Activated CD4-positive, alpha-beta T cell treated with anti-CD3 and anti-CD28 coated beads for 48 hours (primary cell): Measurements from ENCODE around the gene WDR93.

Source experiments
- DNase-seq: peaks from one replicate; pipeline ENCODE4 v3.0.0-alpha.2; 2020

WDR93 gene

GRCh38 chr15:89662893-89663626 is 27.6 kb upstream of the WDR93 start:
- DNase-seq: no peak

GRCh38 chr15:89664441-89665350 is 25.9 kb upstream of the WDR93 start:
- no peak for DNase-seq

GRCh38 chr15:89665449-89666181 is 25.0 kb upstream of the WDR93 start:
- no peak for DNase-seq

GRCh38 chr15:89666184-89666857 is 24.3 kb upstream of the WDR93 start:
- DNase-seq: no peak

DNA sequence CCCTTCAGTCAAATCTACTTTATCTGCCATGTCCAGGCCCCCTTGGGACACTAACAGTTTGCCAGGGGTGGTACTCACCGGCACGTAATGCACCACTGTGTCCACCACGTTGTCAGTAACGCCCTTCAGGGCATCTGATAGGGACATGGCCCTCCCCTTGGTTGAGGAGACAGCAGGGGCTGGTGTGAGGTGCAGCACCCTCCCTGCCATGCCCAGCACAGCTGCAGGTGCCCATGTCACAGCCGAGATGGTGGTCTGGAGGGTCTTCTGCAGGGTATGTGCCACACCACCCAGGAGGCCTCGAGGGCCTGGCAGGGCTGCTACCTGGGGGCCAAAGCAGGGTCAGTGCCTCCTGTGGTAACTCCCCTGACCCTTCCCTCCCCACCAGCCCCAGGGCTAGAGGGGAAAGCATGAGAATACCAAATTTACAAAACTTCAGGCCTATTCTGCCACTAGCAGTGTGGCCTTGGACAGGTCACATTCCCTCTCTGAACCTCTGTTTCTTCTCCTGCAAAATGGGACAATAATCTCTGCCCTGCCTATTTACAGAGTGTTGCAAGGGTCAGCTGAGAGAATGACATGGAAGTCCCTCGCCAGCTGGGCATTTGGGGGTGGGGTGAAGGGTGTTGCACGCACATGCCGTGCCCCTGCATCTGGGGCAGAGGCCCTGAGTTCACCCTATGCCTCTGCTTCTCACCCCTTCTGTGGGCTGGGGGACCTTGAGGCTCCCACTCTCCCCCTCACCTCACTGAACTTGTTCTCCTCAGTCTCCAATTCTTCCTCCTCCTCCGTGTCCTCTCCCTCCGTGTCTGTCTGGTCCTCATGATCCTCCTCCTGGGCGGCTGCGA is 23.5 kb upstream of the WDR93 start:
- no peak for DNase-seq

DNA sequence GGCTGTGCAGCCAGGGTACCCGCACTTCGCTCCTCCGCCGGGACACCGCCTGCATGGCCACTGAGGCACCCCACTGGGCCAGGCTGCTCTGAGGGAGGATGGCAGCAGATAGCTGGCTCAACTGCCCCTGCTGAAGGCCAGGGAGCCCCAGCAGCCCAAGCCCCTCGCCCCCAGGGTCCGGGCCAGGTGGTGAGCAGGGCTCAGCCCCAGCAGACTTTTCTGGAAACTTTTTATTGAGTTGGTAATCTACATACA is 23.0 kb upstream of the WDR93 start:
- no peak for DNase-seq

DNA sequence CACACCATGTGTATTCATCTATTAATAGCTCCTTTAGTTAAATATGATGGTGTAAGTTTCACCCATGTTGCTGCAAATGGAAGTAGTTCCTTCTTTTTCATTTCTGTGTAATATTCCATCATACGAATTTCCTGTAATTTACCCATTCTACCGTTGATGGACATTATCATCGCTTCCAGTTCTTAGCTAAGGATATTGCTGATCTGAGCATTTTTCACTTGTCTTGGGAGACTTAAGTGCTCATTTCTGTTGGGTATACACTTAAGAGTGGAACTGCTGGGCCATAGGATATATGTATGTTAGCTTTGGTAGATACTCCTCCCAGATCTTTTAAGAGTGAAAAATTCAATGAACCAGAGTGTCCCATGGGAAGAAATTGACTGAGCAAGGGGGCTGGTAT is 22.4 kb upstream of the WDR93 start:
- DNase-seq: no peak

GRCh38 chr15:89669309-89669865 is 21.2 kb upstream of the WDR93 start:
- no peak for DNase-seq

GRCh38 chr15:89669941-89670340 is 20.7 kb upstream of the WDR93 start:
- no peak for DNase-seq

GRCh38 chr15:89670971-89671560 is 19.5 kb upstream of the WDR93 start:
- DNase-seq: no peak

DNA sequence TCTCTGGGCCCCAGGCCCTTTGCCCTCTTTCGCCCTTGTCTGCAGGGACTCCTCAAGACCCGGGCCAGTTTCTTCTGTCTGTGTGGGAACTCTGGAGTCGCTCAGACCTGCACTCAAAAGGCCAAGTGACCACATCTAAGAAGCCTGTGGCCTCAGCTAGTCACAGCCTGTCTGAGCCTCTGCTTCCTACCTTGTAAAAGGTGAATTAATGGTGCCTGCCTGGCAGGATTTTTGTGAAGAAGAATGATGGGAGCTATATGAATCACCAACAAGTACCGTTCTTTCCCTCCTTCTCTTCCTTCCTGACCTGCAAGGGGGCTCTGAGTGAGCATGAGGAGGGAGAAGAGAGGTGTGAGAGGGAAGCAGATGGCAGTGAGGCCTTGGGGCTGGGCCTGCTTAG is 18.9 kb upstream of the WDR93 start:
- DNase-seq: no peak

GRCh38 chr15:89672221-89673164 is 18.1 kb upstream of the WDR93 start:
- no peak for DNase-seq

DNA sequence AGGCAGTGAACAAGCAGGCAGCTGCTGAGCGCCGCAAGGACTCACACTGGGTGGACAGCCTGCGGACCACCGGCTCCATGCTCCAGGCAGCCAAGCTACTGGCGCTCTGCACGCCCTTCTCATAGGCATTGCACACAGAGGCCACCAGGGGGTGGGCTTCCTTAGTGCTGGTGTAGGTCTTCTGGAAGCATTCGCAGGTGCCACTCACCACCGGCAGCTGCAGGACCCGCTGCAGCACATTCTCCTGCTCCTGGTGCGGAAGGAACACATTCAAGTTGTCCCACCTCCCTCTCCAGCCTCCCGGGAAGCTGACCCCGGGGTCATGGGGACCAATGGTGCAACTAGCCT is 17.5 kb upstream of the WDR93 start:
- DNase-seq: peak; percentile 45

DNA sequence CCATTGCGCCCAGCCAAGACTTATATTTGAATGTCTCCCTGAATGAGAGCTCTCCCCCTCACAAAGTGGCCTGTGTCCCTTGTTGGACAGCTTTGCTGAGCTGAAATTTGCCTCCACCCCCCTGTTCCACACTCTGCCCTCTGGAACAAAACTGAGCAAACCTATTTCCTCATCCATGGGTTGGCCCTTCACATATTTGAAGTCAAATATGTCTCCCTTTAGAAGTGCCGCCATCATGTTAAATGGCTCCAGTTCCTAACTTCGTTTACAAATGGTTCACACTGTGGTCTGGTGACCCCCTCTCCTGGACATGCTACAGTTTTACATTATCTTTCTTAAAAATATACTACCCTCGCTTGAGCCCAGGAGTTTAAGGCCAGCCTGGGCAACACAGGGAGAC is 16.1 kb upstream of the WDR93 start:
- DNase-seq: no peak

- no peak for DNase-seq
Observed at GRCh38 chr15:89675606-89676005, 15.0 kb upstream of the WDR93 start.

DNA sequence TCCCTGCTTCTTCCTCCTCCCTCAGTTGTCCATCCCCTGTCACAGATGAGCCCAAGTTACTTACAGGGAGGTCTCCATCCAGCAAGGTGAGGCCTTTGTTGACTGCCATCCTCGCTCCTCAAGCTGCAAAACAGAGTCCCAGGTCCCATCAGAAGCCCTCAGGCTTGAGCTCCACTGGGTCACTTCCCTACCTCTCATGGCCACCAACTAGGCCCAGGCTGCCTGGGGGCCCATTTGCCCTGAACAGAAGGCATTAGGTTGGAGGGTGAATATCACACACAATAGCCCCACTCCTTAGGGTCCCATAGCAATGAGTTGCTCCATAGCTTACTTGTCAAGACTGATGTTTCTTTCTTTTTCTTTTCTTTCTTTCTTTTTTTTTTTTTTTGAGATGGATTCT is 13.2 kb upstream of the WDR93 start:
- DNase-seq: no peak

- DNase-seq: no peak
Observed at GRCh38 chr15:89679212-89679611, 11.4 kb upstream of the WDR93 start, which contains the start of gene PLIN1. Gene PLIN1, minus strand, starts transcription at chr15:89679367. Its CDS starts 1,878 bp downstream, at chr15:89677489.

DNA sequence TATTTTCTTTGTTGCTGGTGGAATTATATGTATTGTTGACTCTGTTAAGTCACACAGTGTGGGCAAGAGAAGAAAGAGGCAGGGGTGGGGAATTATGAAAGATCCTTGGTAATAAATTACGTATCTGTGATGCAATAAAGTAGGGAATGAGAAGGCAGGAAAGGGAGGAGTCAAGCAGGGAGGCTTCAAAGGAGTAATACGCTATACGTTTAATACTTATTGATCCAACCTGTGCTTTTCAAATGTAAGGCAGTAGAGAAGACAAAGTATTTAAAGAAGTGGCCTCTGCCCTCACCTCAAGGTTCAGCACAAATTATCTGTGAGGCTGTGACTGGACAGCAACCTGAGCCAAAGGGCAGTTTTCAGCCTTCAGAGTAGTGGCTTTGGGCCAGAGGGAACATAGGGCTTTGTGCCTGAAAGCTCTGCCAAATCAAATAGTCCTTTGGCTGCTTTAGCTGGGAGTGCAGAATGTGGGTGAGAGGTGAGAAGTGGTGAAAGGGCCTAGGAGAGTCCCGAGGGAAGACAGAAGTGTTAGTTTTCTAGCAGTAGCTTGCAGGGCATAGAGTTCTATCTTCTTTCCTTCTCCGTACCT is 10.2 kb upstream of the WDR93 start:
- DNase-seq: no peak

GRCh38 chr15:89681146-89681545 is 9.5 kb upstream of the WDR93 start:
- DNase-seq: no peak

DNA sequence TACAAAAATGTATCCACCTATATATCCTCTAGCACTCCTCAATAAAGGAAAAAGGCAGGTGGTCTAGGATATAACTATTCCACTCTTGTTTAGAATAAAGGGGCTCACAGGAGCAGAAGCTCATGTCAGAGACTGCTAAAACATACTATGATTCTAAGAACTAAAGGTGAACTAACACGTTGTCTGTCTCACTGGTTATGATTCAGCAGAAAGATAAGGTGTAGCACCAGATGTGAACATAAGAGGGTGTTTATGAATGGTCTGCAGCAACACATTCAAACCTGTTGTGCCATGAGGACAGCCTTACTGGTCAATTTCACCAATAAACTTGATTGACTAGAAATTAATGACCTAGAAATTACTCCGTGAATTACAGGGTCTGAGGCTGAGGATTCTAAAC is 4.6 kb upstream of the WDR93 start:
- DNase-seq: no peak
